NOMO-1 treated with DMSO at 0.1 percent for 48 hours (cell line): ENCODE results near the gene HDAC7.

Experiments used
- DNase-seq: peaks from one replicate; lab custom pipeline; 2025; ENCODE audit not compliant: unreplicated experiment; lab: John Stamatoyannopoulos, UW

The HDAC7 gene

DNA sequence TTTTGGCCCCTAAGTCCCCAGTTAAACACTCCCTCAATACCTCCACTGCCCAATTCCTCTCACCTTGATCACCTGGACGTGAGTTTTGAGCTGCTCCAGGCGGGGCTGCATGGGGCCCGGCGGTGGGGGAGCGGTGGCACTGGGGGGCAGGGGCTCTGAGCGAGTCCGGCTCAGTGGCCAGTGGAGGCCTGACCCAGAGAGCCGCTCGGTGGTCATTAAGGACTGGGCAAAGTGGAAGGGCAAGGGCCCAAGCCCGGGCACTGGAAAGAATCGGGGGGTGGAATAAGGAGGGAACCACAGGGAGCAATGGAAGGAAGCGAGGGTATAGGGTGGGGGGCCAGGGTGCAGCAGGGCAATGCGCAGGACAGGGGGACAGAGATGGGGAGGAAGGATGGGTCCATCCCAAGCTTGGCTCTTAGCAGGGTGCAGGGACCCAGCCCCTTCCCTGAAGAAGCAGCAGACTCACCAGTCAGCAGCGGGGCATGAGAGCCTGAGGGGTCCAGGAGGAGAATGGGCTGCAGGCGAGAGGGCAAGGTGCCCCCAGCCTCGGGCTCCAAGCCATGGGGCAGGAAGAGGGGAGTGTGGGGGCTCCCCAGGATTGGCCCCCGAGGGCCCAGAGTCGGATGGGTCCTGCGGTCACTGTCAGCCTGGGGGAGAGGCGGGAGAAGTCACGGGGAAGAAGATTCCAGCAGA, 24.4 kb downstream of the HDAC7 start:
- no peak for DNase-seq

DNA sequence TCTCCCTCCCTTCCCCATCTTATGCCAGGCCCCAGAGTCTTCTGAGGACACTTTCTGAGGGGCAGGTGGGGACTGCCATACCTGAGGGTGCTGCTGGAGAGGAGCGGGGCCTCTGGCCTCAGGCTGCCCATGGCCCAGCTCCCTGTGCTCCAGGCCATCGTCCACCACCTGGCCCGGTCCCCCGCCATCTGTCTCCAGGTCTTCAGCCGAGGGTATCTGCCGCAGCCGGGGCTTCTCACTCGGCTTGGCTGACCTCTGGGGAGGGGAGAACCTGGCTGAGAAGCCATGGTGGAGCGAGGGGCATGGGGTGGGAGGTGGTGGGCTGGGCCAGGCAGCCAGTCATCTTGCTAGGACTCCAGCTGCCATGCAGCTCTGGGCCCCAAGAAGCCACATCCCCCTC, 25.0 kb downstream of the HDAC7 start:
- DNase-seq = no peak

DNA sequence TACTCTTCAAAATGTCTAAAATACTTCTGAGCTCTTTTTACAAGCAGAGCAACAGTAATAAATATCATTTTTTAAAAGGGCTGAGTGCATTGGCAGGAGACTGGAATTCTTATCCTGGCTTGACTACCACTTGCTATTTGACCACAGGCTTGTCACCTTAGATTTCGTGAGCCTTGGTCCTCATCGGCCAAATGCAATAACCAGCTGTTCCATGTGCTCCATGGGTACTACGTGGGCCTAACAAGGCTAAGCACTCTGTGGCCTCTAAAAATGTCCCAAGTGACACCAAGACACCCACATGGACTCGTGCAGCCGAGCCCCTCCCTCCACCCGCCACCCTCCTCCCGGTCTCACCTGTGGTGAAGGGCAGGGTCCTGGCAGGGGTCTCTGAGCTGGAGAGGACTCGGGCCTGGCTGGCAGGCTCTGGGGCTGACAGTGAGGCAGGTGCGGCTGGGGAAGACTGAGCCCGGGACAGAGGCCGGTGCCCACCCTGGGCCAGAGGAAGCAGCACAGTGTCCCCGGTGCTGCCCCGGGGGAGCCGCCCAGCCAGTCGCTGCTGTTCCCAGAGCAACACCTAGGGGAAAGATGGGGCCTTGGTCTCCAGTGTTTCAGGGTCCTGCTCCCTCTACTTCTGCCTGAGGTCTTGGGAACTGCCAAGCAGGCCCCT, 26.6 kb downstream of the HDAC7 start:
- DNase-seq = no peak

DNA sequence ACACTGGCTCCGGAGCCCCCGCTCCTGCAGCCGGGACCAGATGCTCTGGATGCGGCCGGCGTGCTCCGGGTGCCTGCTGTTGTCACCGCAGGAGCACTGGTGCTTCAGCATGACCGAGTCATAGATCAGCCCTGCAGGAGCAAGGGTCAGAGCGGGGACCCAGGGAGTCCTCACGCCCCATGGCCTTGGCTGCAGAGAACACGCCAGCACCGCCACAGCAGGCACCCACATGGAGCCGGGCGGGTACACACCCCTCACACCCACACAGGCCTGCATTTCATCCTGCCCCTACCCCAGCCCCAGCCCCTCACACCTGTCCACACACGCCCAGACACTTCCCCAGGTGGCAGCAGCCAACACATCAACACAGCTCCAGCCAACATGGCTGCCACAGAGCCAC, 27.8 kb downstream of the HDAC7 start:
- no peak for DNase-seq

DNA sequence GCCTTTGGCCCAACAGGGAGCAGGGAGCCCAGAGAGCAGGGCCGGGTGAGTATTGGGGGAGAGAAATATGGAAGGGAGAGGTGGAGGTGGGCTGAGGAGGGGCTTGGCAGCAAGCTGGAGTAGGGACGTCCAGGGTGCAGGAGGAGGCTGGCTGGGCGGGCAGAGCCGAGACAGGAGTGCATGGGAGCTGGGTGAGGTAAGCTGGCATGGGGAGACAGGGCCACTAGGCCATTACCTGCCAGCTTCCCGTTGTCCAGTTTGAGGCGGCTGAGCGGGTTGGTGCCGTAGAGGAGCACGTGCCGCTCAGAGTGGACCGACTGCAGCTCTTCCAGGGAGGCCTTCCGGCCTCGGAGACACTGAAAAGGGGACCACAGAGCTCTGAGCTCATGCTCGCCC, 28.4 kb downstream of the HDAC7 start:
- DNase-seq = no peak

DNA sequence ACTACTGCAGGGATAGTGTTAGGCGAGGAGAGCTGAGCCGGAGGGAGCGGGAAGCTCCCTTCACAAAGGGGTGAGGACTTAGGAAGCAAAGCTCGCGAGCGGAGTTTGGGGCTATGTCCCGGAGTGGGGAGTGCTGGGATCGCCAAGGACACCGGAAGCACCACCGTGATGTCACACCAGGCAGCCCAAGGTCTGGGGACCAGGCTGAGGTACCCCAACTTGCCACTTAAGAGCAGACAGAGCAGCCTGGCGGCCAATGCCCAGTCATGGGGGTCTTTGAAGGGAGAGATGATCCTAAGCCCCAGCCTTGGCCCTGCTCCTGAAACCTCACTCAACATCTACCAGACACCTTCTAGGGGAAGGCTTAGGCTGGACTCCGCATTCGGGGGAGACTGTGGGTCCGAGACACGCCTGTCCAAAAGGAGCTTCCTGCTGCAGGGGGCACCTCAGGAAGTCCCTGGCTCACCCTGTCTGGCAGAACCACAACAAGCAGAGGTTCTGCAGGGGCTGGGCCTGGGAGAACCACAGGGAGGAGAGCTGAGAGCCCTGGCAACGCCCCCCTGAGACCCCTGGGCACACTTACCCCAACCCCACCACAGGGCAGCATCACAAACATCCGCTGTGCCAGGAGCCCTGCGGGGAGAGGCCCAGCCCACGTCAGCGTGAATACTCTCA, 28.9 kb downstream of the HDAC7 start:
- DNase-seq = no peak

DNA sequence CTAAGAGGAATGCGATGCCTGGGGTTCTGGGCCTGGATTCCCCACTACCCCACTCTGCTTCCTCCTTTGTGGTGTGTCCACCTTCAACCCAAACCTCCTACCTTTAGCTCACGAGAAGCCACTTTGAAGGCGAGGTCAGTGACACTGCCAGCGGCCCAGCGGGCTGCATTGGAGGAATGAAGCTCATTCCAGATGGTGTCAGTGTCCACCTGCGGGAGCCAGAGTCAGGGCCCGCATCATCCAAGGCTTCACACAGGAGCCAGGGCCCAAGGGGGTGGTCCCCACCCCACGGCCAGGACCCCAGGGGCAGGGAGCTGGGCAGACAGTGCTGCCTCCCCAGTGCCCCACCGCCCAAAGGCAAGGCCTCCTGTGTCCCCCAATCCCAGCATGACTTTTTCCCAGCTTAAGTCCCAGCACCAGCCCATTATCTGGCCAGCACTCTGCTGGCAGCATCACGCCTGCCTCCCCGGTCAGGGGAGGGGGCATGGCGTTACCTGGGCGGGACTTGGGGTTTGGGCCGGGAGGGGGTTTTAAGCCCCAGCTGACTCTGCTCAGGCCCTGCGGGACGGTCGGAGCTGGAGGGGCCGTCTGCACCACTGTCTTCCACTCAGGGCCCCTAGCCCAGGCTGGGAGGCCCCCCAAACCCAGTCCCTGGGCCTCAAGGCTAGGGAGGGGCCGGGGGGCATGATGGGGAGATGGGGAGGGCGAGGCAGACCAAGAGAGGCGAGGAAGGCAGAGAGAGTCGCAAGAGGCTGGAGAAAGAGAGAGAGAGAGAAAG, 29.8 kb downstream of the HDAC7 start:
- DNase-seq = no peak

DNA sequence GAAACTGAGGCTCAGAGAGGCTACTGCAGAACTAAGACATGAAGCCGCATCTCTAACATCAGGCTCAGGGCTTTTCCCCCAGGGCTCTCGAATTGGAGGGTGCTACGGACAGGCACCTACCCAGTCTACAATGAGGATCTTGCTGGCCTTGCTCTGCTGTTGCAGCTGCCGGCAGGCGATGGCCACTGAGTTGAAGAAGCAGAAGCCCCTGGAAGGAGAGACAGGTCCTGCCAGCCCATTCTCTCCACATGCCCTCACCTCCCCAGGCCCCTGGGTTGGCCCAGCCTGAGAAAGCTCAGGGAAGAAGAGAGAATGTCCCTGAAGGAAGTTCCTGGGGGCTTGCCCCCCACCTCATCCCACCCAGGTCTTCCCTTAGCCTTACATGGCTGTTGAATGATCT, 30.6 kb downstream of the HDAC7 start:
- no peak for DNase-seq

DNA sequence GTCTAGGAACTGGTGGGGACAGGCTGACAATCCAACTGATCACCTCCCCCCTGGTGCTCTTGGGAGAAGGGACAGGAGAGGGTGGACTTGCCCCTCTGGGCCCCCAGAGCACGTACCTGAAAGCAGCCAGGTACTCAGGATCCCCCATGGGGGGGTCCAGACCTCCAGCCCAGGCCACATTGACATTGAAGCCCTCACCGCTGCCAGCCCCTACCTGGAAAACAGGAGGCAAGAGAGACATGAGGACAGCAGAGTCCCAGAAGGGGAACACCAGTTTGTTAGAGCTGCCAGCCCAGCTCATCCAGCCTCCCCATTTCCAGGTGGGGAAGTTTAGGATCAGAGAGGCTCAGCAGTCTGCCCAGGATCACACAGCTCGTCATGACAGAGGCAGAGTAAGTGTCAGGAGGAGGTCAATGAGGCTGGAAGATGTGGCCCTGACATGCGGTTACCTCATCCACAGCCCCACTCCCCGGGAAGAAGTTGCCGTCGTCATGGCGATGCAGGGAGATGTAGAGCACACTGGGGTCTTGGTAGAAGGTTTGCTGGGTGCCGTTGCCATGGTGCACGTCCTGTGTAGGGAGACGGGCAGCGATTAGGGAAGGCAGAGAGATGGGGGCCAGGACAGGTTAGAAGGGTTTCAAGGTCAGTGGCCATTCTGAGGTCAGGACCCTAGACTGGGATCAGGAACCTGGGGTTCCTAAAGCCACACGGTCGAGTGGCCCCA, 31.9 kb downstream of the HDAC7 start:
- no peak for DNase-seq

DNA sequence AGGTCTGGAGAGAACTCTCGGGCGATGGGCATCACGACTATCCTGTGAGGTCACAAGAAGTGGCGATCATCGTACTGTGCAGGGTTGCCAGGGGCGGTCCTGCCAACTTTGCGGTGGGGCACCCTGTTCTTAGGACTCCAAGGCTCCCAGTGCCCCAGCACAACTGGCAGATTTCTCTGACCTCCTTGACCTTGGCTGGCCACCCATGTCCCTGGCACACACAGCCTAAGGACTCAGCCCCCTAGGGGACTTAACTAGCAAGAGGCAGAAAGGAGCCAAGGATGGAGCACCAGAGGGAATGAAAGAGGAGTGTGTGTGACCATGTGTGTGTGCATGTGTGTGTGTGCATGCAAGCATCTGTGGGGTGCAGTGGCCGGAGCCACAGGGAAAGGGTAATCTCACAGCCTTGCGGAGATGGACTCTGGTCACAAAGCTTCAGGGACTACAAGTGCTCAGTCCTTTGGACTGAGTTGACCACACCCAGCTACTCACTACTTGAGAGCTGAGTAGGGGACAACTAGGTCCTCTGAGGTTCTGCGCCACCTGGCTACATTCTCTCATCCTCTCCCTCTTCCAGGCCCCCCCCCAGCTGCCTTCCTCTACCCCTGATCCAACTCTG, 32.9 kb downstream of the HDAC7 start:
- DNase-seq = no peak

DNA sequence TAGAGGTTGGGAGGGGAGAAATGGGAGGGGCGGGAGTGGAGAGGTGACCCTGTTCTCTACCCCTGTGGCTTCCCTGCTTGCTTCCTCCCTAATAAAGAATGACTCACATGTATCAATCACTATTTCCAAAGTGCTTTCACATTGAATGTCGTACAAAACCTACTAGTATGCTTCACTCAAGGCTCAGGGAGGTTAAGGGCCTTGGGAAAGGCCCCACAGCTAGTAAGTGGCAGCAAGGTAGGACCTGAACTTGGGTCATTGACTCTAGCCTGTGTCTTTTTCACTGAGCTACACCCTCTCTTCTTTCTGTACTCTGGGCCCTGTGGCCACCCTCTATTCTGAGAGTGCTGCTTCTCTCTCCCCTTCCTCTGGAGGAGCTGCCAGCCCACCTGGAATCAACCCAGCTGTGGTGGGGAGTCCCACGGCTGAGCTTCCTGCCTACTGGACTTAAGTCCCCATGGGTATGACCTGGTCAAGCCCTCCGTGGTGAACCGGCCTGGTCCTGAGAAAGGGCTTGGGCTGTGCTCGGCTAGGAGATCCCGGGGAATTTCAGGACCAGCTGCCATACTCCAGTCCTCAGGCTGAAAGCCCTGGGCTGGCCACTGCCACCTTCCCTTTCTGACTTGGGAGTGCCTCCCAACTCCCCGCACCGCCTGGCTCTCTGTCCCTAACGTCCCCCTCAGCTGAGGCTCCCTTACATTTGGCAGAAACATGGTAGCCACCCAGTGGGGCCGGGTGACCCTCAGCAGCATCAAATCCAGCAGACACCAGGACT, 33.6 kb downstream of the HDAC7 start:
- DNase-seq = no peak

DNA sequence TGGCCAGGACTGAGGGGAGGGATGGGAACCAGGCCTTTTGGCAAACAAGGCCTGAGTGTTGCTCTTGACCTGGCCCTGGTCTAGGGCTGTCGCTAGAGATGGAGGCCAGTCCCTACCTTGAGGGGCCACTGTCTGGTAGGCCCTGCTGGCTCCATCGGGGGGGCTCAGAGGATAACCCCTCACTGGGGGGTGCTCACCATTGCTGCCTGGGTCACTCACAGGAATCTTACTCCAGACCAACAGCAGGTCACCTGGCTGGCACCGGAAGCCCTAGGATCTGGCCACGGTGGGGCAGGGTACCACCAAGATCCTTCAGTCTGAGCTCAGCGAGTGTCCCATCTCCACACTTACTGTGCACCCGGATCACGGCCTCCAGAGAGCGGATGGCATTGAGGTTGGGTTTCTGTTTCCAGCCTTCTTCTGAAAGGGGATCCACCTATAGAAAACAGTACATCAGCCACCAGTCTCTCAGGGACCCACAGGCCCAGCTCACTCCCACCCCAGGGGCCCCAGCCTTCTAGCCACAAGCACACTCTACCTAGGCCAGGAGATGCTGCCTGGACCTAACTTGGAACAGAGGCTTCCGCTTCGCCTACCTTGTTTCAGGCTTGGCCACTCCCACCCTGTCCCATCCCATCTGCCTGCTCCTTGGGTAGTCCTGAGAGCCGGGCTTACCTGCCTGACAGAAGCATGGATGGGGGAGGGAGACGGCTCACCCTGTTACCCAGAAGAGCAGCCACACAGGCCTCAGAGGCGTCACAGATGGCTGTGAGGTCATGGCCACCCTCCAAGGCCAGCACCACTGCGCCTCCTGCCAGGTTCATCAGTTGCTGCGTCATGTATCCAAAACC, 34.4 kb downstream of the HDAC7 start:
- DNase-seq = no peak

DNA sequence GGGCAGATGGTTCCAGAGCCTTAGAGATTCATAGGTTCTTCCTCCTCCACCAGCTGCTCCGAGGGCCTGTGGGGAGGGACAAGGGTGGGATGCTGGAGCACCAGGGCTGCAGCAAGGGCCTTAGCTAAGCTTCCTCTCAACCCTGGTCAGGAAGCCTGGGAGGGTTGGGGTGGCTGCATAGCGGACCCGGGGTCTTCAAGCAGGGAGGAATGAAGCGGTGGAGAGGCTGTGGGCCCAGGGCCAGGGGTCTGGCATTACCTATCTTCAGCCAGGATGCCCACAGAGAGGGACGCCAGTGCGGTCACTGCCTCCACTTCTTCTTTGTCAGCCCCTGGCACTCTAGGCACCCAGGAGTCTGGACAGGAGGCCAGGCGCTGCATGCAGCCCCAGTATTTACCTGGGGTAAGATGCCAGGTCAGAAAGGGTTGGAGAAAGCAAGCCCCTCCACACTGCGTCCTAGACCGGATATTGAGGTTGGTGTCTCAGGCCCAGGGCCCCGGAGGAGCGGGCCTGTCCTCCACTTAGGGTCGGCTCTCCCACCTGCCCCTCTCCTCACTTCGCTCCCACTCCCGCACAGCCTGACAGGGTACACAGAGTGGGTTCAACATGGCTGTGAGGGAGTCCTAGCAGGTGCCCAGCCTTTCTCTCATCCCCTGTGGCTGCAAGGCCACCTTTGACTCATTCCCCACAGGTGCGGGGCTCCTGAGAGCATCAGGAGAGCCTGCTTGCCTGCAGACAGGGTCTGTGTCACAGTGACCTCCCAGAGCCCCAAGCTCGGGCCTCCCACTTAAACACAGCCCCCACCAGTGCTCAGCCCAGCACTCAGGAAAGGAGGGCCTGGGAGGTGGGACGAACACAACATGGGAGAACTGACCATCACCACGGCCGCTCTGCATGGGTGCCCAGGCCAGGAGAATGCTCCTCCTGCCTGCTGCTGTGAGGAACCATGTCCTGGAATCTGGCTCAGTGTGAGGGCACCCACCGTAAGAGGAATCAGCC, 35.6 kb downstream of the HDAC7 start:
- DNase-seq = no peak

DNA sequence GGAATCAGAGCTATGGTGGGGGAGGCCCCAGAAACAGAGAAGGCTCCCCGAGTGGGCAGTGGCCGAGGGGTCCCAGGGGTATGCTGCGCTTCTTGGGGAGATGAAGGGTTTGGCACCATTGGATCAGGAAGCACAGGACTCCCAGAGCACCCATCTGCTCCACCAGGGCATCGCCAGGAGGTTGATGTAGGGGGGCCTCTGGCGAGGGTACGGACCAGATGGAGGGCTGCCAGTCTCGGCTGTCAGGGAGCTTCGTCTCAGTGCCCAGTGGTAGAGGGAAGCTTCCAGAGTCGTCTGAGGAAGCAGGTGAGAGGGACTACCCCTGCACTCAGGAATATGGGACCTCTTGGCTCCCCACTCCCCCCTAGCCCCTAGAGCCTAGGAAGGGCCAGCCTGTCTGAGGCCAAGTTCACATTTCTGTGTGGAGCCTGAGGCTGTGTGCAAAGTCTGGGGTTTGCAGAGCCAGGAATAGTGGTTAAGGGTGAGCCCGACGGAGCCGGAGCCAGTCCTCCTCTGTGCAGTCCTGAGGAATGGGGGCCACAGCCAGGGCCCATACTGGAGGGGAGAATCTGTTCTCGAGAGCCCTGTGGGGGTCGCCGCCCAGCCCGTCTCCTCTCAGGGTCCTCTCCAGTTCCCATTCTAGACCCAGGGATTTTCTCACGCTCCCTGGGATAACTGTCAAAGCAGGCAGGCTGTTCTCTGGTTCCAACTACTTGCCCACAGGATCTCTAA, 36.5 kb downstream of the HDAC7 start:
- no peak for DNase-seq

DNA sequence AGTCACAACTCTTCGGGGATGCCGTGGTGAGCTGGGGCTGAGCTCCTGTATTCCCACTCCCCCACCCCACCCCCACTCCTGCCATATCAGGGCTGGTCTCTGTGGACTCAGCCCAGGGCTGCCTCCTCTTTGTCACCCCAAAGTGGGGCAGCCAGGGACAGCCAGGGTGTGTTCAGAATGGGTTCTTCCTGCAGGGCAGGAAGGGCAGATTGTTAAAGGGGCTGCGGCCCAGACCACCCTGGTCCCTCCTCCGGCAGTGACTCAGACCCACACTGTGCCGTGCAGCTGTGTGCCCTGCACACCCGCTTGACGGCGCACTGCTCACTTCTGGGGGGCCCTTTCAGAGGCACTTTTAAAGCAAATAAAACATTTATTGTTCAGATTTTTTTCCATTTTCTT, 37.3 kb downstream of the HDAC7 start:
- no peak for DNase-seq

DNA sequence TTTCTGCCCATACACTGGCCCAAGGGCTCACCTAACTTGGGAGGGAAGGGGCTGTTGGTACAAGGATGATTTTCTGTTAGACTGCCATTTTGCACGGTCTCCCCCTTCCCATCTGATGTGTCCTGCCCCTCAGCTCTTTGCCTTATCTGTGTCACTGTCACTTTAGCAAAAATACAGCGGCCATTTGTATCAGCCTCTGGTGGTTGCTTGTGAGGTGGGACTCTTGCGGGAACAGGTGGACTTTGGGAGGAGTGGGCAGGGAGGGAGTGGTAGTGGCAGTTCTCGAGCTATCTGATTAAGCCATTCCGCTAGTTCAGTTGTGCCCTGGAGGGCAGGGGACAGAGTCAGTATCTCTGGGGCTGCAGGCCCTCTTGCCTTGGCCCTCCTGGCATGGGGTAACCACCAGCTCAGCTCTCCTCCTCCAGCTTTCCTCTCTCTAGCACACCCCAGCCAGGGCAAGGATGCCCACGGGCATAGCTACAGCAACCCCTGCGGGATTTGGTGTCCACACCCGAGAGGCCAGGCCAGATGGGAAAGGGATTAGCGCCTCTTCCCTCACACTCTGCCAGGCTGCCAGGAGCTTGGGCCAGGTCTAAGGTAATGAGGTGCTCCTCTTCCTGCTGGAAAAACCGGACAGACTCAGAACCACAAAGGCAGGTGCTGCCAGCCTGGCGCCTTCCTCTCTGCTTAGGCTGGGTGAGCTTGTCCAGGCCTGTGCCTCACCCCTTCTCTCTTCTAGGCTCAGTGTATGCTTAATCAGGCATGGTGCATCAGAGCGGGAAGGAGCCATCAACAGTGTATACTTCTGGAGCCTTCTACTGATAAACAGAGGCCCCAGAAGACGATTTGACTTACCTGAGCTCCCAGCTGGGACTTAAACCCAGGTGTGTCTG, 38.0 kb downstream of the HDAC7 start:
- no peak for DNase-seq
